T-helper 1 cell treated with Interleukin-12 subunit alpha and Interleukin-12 subunit beta and Interleukin-4 antibody, amounts not matched to agents 30 μg/mL and 1 μg/mL, for 36 hours (primary cell): Measurements from ENCODE around the gene GPR119.
"Not testable (repeated sequence)": the region's sequence is repeated elsewhere in the genome, so short reads cannot be mapped to it uniquely, and the experiment has no call there.

Experiments
- H3K27ac Mint-ChIP-seq: one replicate; pipeline ENCODE4 v1.8.0; 2021; ENCODE audit warnings: mild to moderate bottlenecking, mixed read lengths
- H3K27me3 Mint-ChIP-seq: one replicate; pipeline ENCODE4 v1.8.0; 2021; ENCODE audit warnings: low read depth, mixed read lengths
- H3K36me3 Mint-ChIP-seq: one replicate; pipeline ENCODE4 v1.8.0; 2021; ENCODE audit warnings: low read depth, mixed read lengths
- H3K4me1 Mint-ChIP-seq: one replicate; pipeline ENCODE4 v1.8.0; 2021; ENCODE audit warnings: low read depth, mixed read lengths
- H3K4me3 Mint-ChIP-seq: one replicate; pipeline ENCODE4 v1.8.0; 2021; ENCODE audit warnings: mild to moderate bottlenecking, moderate library complexity, mixed read lengths
- H3K9me3 Mint-ChIP-seq: one replicate; pipeline ENCODE4 v1.8.0; 2021; ENCODE audit warnings: mixed read lengths

GPR119 gene

GRCh38 chrX:130385520-130385919 is at the start of gene GPR119:
GPR119 (minus strand) TSS chrX:130385674; CDS start chrX:130385447, 227 bp downstream.
- Mint-ChIP-seq H3K27ac (no peak within 1 kb of the TSS), H3K4me3 (no peak within 1 kb of the TSS)

GRCh38 chrX:130429236-130429635 is 43.8 kb upstream of the GPR119 start:
- not testable (repeated sequence) for H3K4me1 Mint-ChIP-seq, H3K4me3 Mint-ChIP-seq, H3K9me3 Mint-ChIP-seq, H3K36me3 Mint-ChIP-seq, H3K27me3 Mint-ChIP-seq, H3K27ac Mint-ChIP-seq

More at GRCh38 chrX:130385520-130385919, at the start of gene GPR119:
- Mint-ChIP-seq H3K27me3 (peaks cover 4% of the 10 kb centered on the region), H3K9me3 (no peaks in the 10 kb centered on the region), H3K36me3 (no peaks in the 10 kb centered on the region), H3K4me1 (no peaks in the 10 kb centered on the region)

DNA sequence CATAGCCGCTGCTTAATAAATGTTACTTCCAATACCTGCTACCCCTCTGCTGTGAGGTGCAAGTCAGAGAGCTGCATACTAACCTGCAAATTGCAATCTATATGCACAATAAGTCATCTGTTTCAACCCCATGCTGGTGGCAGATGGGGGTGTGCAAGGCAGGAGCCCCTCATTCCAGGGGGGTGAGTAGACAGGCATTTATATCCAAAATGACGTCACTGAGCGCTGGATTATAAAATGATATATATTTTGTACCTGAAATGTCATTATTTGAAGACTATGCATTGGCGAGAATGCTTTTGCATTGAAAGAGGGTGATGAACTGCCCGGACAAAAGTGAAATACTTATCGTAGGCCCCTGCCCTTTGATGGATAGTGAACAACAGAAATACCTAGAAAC is 41.1 kb upstream of the GPR119 start:
- H3K4me1 Mint-ChIP-seq = no peaks in the 10 kb centered on the region
- no peaks in the 10 kb centered on the region for H3K36me3 Mint-ChIP-seq
- no peak overlapping the region for H3K27ac Mint-ChIP-seq
- H3K27me3 Mint-ChIP-seq = peaks cover 2% of the 10 kb centered on the region
- H3K4me3 Mint-ChIP-seq = no peak overlapping the region
- H3K9me3 Mint-ChIP-seq = no peaks in the 10 kb centered on the region

GRCh38 chrX:130419263-130419662 is 33.8 kb upstream of the GPR119 start:
- H3K4me1 Mint-ChIP-seq = no peaks in the 10 kb centered on the region
- H3K36me3 Mint-ChIP-seq = peaks cover 2% of the 10 kb centered on the region
- no peak overlapping the region for H3K4me3 Mint-ChIP-seq
- H3K27me3 Mint-ChIP-seq = peaks cover 2% of the 10 kb centered on the region
- H3K9me3 Mint-ChIP-seq = no peaks in the 10 kb centered on the region
- no peak overlapping the region for H3K27ac Mint-ChIP-seq

- Mint-ChIP-seq H3K9me3 (no peaks in the 10 kb centered on the region), H3K36me3 (peaks cover 4% of the 10 kb centered on the region), H3K4me3 (no peak overlapping the region), H3K27ac (no peak overlapping the region), H3K27me3 (peaks cover 2% of the 10 kb centered on the region), H3K4me1 (no peaks in the 10 kb centered on the region)
These were observed 33.3 kb upstream of the GPR119 start for GRCh38 chrX:130418740-130419139.

DNA sequence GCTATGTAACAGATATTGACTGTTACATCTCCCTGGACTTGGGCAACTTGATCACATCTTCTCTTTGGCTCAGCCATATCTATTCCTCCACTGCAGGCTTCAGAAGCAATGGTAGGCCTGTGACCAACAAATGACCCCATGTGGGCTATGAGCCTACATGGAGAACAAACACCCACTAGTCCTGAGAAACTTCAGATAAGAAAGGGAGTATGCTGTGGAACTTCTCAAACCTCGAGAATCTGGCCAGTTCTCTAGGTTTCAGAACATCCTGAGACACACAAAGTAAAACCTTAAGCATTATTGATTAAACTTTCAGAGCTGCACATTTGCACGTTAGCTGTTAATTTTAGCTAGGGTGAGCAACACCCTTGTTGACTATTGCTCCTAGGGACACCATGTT is 32.6 kb upstream of the GPR119 start:
- Mint-ChIP-seq H3K36me3 (peaks cover 4% of the 10 kb centered on the region), H3K9me3 (no peaks in the 10 kb centered on the region)

GRCh38 chrX:130416785-130417184 is 31.3 kb upstream of the GPR119 start:
- H3K36me3 Mint-ChIP-seq = peaks cover 8% of the 10 kb centered on the region

More for the DNA sequence above, 32.6 kb upstream of the GPR119 start:
- H3K4me1 Mint-ChIP-seq = no peaks in the 10 kb centered on the region
- no peaks in the 10 kb centered on the region for H3K27me3 Mint-ChIP-seq
- no peak overlapping the region for H3K27ac Mint-ChIP-seq
- H3K4me3 Mint-ChIP-seq = no peak overlapping the region

DNA sequence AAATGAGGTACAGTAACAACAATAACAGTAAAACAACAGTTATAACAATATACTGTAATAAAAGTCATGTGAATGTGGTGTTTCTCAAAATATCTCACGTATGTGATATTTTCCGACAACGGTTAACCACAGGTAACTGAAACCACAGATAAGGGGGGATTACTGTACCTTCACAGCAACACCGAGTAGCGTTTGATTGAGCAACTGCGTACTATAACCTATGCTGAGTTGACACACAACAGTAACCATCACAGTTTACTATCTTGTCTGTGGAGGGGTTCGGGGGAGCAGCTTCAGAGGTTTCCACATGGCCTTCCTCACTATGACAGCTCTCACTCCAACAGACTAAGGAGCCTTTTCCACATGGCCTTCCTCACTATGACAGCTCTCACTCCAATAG is 29.7 kb upstream of the GPR119 start:
- Mint-ChIP-seq H3K9me3 (no peaks in the 10 kb centered on the region), H3K4me1 (no peaks in the 10 kb centered on the region), H3K4me3 (no peak overlapping the region), H3K27ac (no peak overlapping the region), H3K27me3 (no peaks in the 10 kb centered on the region), H3K36me3 (peaks cover 8% of the 10 kb centered on the region)

More at GRCh38 chrX:130416785-130417184, 31.3 kb upstream of the GPR119 start:
- Mint-ChIP-seq H3K27me3 (no peaks in the 10 kb centered on the region), H3K4me3 (no peak overlapping the region), H3K9me3 (no peaks in the 10 kb centered on the region), H3K27ac (no peak overlapping the region), H3K4me1 (no peaks in the 10 kb centered on the region)

DNA sequence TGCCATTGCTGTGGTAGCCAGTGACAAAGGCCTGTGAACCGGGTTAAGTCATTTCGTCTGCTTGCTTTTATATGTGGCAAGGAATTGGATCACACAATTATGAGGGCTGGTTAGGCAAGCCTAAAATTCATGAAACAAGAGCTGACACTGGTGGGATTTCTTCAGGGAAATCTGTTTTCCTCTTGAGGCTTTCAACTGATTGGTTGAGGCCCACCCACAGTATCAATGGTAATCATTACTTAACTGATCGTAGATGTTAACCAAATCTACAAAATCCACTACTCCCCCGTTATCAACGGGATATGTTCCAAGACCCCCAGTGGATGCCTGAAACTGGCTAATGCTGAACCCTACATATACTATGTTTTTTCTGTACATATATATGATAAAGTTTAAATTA is 29.3 kb upstream of the GPR119 start:
- H3K4me3 Mint-ChIP-seq = no peak overlapping the region
- no peaks in the 10 kb centered on the region for H3K4me1 Mint-ChIP-seq
- no peaks in the 10 kb centered on the region for H3K27me3 Mint-ChIP-seq
- H3K36me3 Mint-ChIP-seq = peaks cover 10% of the 10 kb centered on the region
- no peaks in the 10 kb centered on the region for H3K9me3 Mint-ChIP-seq
- no peak overlapping the region for H3K27ac Mint-ChIP-seq

- no peak overlapping the region for H3K27ac Mint-ChIP-seq
- no peak overlapping the region for H3K4me3 Mint-ChIP-seq
- no peaks in the 10 kb centered on the region for H3K9me3 Mint-ChIP-seq
- peaks cover 14% of the 10 kb centered on the region for H3K36me3 Mint-ChIP-seq
- H3K27me3 Mint-ChIP-seq = no peaks in the 10 kb centered on the region
- no peaks in the 10 kb centered on the region for H3K4me1 Mint-ChIP-seq
These were observed 27.9 kb upstream of the GPR119 start for GRCh38 chrX:130413415-130413814.

DNA sequence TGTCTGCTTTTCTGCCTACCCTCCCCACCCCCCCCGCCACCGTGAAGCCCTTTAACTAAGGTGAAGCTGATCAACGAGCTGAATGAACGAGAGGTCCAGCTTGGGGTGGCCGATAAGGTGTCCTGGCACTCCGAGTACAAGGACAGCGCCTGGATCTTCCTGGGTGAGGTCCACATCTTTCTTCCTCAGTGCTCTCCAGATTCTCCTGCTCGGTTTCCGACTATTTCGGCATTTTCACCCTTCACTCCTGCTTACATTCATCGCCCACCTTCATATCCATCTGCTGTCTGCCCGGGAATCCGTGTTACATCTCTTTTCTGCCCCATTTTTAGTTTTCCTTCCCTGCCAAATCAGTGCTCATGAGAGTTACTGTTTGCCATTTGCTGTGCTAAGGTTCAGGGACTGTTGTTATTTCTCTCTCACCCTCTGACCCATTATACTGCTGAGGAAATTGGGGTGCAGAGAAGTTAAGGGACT is 16.8 kb upstream of the GPR119 start:
- Mint-ChIP-seq H3K27me3 (peaks cover 5% of the 10 kb centered on the region), H3K9me3 (no peaks in the 10 kb centered on the region), H3K27ac (peak overlapping the region; percentile 59), H3K4me1 (peaks cover 10% of the 10 kb centered on the region), H3K4me3 (peak overlapping the region; percentile 92), H3K36me3 (no peaks in the 10 kb centered on the region)

GRCh38 chrX:130401415-130402207 is 16.1 kb upstream of the GPR119 start, which contains the start of gene RBMX2:
RBMX2 (plus strand) TSS chrX:130401987; CDS start chrX:130402033, 46 bp downstream.
- H3K4me1 Mint-ChIP-seq = peaks cover 9% of the 10 kb centered on the region
- H3K27ac Mint-ChIP-seq = peak within 1 kb of the TSS; percentile 85
- H3K9me3 Mint-ChIP-seq = no peaks in the 10 kb centered on the region
- peaks cover 6% of the 10 kb centered on the region for H3K27me3 Mint-ChIP-seq
- H3K36me3 Mint-ChIP-seq = no peaks in the 10 kb centered on the region
- peak within 1 kb of the TSS; percentile 92 for H3K4me3 Mint-ChIP-seq

DNA sequence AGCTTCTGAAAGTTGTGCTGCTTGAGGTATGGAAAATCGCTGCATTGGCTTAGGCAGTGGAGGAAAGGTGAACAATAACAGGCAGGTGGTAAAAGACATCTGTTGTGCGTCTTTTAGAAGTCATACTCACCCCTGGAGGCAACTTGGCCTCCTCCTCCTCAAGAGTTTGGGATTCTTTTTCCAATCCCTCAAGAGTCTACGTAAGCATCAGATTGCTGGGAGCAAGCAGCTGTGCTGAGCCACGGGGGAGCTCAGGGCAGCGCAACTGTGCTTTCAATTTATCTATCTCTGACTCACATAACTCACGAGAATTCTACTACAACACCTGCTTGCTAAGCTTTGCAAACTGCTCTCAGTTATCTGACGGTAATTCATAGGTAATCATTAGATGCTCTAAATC is 9.9 kb upstream of the GPR119 start:
- H3K27me3 Mint-ChIP-seq = peaks cover 17% of the 10 kb centered on the region
- H3K9me3 Mint-ChIP-seq = no peaks in the 10 kb centered on the region
- H3K36me3 Mint-ChIP-seq = no peaks in the 10 kb centered on the region
- no peak overlapping the region for H3K4me3 Mint-ChIP-seq
- no peak overlapping the region for H3K27ac Mint-ChIP-seq
- H3K4me1 Mint-ChIP-seq = no peaks in the 10 kb centered on the region

GRCh38 chrX:130393451-130394074 is 8.1 kb upstream of the GPR119 start:
- no peak overlapping the region for H3K4me3 Mint-ChIP-seq
- H3K4me1 Mint-ChIP-seq = no peaks in the 10 kb centered on the region
- H3K27ac Mint-ChIP-seq = no peak overlapping the region
- H3K36me3 Mint-ChIP-seq = no peaks in the 10 kb centered on the region
- no peaks in the 10 kb centered on the region for H3K9me3 Mint-ChIP-seq
- H3K27me3 Mint-ChIP-seq = peaks cover 13% of the 10 kb centered on the region

DNA sequence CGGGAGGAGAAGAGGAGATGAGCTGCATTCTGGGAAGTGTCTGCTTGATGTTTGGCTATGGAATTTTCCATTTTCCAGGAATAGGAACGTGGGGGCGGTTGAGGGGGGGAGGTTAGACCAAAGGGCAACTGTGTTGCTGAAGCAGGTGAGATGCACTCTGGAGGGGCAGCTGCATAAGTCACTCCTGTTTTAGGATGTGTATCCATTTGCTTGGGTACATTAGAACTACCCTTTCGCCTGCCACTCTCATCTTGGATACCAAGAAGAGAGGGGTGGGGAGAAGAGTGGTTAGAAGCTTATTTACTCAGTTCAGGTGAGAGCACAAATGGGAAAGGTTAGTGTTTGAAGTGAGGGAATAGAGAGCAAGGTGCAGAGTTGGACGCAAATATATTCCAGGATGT is 934 bp upstream of the GPR119 start:
- peaks cover 3% of the 10 kb centered on the region for H3K27me3 Mint-ChIP-seq
- no peak overlapping the region for H3K27ac Mint-ChIP-seq
- no peaks in the 10 kb centered on the region for H3K36me3 Mint-ChIP-seq
- H3K4me1 Mint-ChIP-seq = no peaks in the 10 kb centered on the region
- no peak overlapping the region for H3K4me3 Mint-ChIP-seq
- H3K9me3 Mint-ChIP-seq = no peaks in the 10 kb centered on the region
